Muscle of leg (tissue), 16 donors: Measurements from ENCODE around the gene CCDC180. TPM values are rescaled to one million over a fixed set of nuclear protein-coding genes. Genes with fewer than 3 reads are reported as not detected.
A peak's percentile ranks its signal among the peaks of the same experiment; 100 is the strongest.
"Not testable (repeated sequence)": the region's sequence is repeated elsewhere in the genome, so short reads cannot be mapped to it uniquely, and the experiment has no call there.

ENCODE experiments used
- DNase-seq: peaks from one replicate; pipeline ENCODE4 v3.0.0; 2013
- H3K27ac ChIP-seq: one replicate; pipeline ENCODE4 v1.5.1; 2013; ENCODE audit warnings: mild to moderate bottlenecking, low read length, control low read depth
- H3K27me3 ChIP-seq: one replicate; pipeline ENCODE4 v1.6.1; 2013; ENCODE audit warnings: low read length; ENCODE audit not compliant: control insufficient read depth, insufficient read depth
- H3K36me3 ChIP-seq: one replicate; pipeline ENCODE4 v1.6.1; 2013; ENCODE audit warnings: low read length; ENCODE audit not compliant: control insufficient read depth, insufficient read depth
- H3K4me1 ChIP-seq: one replicate; pipeline ENCODE4 v1.6.1; 2013; ENCODE audit warnings: low read length; ENCODE audit not compliant: control insufficient read depth, insufficient read depth
- H3K4me3 ChIP-seq: one replicate; pipeline ENCODE4 v1.5.1; 2013; ENCODE audit warnings: low read length, control low read depth
- H3K9me3 ChIP-seq: replicated peaks from 2 replicates; pipeline ENCODE4 v1.6.1; 2013; ENCODE audit warnings: low read depth, low read length; ENCODE audit not compliant: control insufficient read depth
- WGBS: methylation state at CpG from one replicate; pipeline ENCODE4 v1.1.5; 2013; ENCODE audit warnings: missing lambda C conversion rate; ENCODE audit not compliant: insufficient coverage; 5-methylcytosine and 5-hydroxymethylcytosine counted together
- long read RNA-seq, 11 donors: transcript quantifications; one replicate each; lab custom pipeline, GENCODE V29; 2026
- polyA plus RNA-seq, 8 donors: library from polyadenylated mRNA; unstranded; fragments of 120-200 nt; gene quantifications; one replicate each; pipeline versions ENCODE4 v1.2.1 to v1.2.3, GENCODE V29; 2013; ENCODE audit warnings: inconsistent platforms in 1 of 8, low replicate concordance in 1 of 8; ENCODE audit not compliant: insufficient read length in 8 of 8, insufficient read depth in 1 of 8
- total RNA-seq: library from RNA; stranded (reverse); fragments of 120-200 nt; gene quantifications from one replicate; pipeline ENCODE4 v1.2.4, GENCODE V29; 2013

Gene CCDC180
- total RNA-seq = 7.4 TPM
- polyA plus RNA-seq = 10 to 100 TPM in 3 of 8 donors, 1 to 10 TPM in 5; 4.5 to 16.0 (median 8.2) TPM
- long read RNA-seq, donor 1, partial matches to known transcripts = 0 of 1 reads
- long read RNA-seq, donor 1, other reads (novel, unspliced or antisense) = 0 of 1 reads
- long read RNA-seq, donor 2 = 0 reads
- long read RNA-seq, donor 3 = 0 reads
- long read RNA-seq, donor 4, partial matches to known transcripts = 0 of 1 reads
- long read RNA-seq, donor 4, other reads (novel, unspliced or antisense) = 0 of 1 reads
- long read RNA-seq, donor 5, partial matches to known transcripts = 0 of 2 reads
- long read RNA-seq, donor 5, other reads (novel, unspliced or antisense) = 0 of 2 reads
- long read RNA-seq, donor 6, partial matches to known transcripts = 0 of 2 reads
- long read RNA-seq, donor 6, other reads (novel, unspliced or antisense) = 0 of 2 reads
- long read RNA-seq, donor 7 = 0 reads
- long read RNA-seq, donor 8, partial matches to known transcripts = 0 of 1 reads
- long read RNA-seq, donor 8, other reads (novel, unspliced or antisense) = 0 of 1 reads
- long read RNA-seq, donor 9 = 0 reads
- long read RNA-seq, donor 10 = 0 reads
- long read RNA-seq, donor 11 = 0 reads

DNA sequence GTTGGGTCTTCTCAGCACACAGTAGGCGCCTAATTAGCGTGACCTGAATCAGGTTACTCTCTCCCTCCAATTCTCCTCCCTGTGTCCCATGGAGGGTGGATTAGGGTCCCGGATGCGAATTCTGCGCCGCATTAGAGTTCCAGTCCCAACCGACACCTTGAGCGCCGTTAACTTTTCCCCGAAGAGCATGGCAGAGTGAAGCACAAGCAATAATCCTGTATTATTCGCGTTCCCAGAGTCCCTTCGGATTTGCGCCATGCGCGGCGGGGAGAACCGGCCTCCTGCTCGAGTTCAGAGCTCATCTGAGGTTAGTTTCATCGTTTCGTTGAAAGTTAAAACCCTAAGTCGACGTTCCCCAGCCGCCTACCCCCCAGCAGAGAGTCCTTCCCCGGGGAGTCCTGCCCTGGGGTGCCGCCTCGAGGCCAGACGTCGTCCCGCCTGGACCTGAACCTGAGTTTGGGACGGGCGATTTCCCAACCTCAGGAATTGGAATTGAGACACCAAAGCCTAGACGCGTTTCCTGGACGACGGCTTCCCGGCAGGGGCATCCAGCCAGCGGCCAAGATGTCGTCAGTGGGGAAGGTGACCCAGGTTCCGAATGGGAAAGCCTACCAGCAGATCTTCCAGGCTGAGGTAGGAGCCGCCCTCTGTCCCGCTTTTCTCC is at the start of gene CCDC180:
Gene CCDC180 (plus strand): TSS at position 160 of the 664 bp plus-strand sequence. CDS start 405 bp downstream, at position 565.
- Histone ChIP-seq H3K27ac (peak within 1 kb of the TSS; percentile 82), H3K36me3 (peaks cover 27% of the 10 kb centered on the region), H3K4me1 (peaks cover 16% of the 10 kb centered on the region), H3K27me3 (peaks cover 4% of the 10 kb centered on the region), H3K4me3 (peak within 1 kb of the TSS; percentile 24), H3K9me3 (peaks cover 2% of the 10 kb centered on the region)
- peak; percentile 69 for DNase-seq
- WGBS = 10% methylated on average over 28 of the region's 42 CpGs

- not testable (repeated sequence) for H3K4me1 ChIP-seq, H3K27ac ChIP-seq, H3K9me3 ChIP-seq, H3K36me3 ChIP-seq, H3K4me3 ChIP-seq, DNase-seq, H3K27me3 ChIP-seq
- WGBS = 100% methylated on average over 1 of the region's 4 CpGs
Observed at GRCh38 chr9:97259834-97260514, 47.5 kb upstream of the CCDC180 start.

GRCh38 chr9:97271292-97271691 is 36.2 kb upstream of the CCDC180 start:
- H3K36me3 ChIP-seq = no peaks in the 10 kb centered on the region
- H3K4me3 ChIP-seq = no peak overlapping the region
- H3K27me3 ChIP-seq = no peaks in the 10 kb centered on the region
- no peak overlapping the region for H3K27ac ChIP-seq
- WGBS = 71% methylated on average over 7 of the region's 29 CpGs
- DNase-seq = no peak
- H3K4me1 ChIP-seq = no peaks in the 10 kb centered on the region
- H3K9me3 ChIP-seq = no peaks in the 10 kb centered on the region

- H3K4me1 ChIP-seq = no peaks in the 10 kb centered on the region
- no peak for DNase-seq
- no peak overlapping the region for H3K4me3 ChIP-seq
- no peaks in the 10 kb centered on the region for H3K27me3 ChIP-seq
- H3K36me3 ChIP-seq = peaks cover under 1% of the 10 kb centered on the region
- no peak overlapping the region for H3K27ac ChIP-seq
- WGBS = no CpG with 5 or more reads among the region's 4 CpGs
- H3K9me3 ChIP-seq = no peaks in the 10 kb centered on the region
Observed at GRCh38 chr9:97272072-97272471, 35.4 kb upstream of the CCDC180 start.

GRCh38 chr9:97276310-97276852 is 31.1 kb upstream of the CCDC180 start:
- Histone ChIP-seq H3K36me3 (peaks cover 35% of the 10 kb centered on the region), H3K9me3 (no peaks in the 10 kb centered on the region), H3K27me3 (no peaks in the 10 kb centered on the region), H3K4me3 (no peak overlapping the region), H3K27ac (no peak overlapping the region), H3K4me1 (no peaks in the 10 kb centered on the region)
- no peak for DNase-seq
- 51% methylated on average over 5 of the region's 6 CpGs for WGBS

GRCh38 chr9:97277953-97278352 is 29.5 kb upstream of the CCDC180 start:
- peaks cover 38% of the 10 kb centered on the region for H3K36me3 ChIP-seq
- DNase-seq = no peak
- WGBS = 100% methylated on average over 4 of the region's 7 CpGs
- no peak overlapping the region for H3K4me3 ChIP-seq
- H3K9me3 ChIP-seq = no peaks in the 10 kb centered on the region
- no peak overlapping the region for H3K27ac ChIP-seq
- H3K4me1 ChIP-seq = no peaks in the 10 kb centered on the region
- H3K27me3 ChIP-seq = no peaks in the 10 kb centered on the region

GRCh38 chr9:97280755-97281330 is 26.6 kb upstream of the CCDC180 start:
- H3K27ac ChIP-seq = no peak overlapping the region
- peaks cover 4% of the 10 kb centered on the region for H3K9me3 ChIP-seq
- no peaks in the 10 kb centered on the region for H3K4me1 ChIP-seq
- 96% methylated on average over 3 of the region's 3 CpGs for WGBS
- no peaks in the 10 kb centered on the region for H3K27me3 ChIP-seq
- no peak overlapping the region for H3K4me3 ChIP-seq
- peaks cover 44% of the 10 kb centered on the region for H3K36me3 ChIP-seq
- DNase-seq = no peak

- H3K4me1 ChIP-seq = no peaks in the 10 kb centered on the region
- DNase-seq = no peak
Observed at GRCh38 chr9:97283768-97284167, 23.7 kb upstream of the CCDC180 start.

GRCh38 chr9:97284798-97285197 is 22.7 kb upstream of the CCDC180 start:
- Histone ChIP-seq H3K4me1 (no peaks in the 10 kb centered on the region), H3K27ac (no peak overlapping the region), H3K36me3 (peaks cover 38% of the 10 kb centered on the region), H3K27me3 (no peaks in the 10 kb centered on the region), H3K4me3 (no peak overlapping the region), H3K9me3 (peaks cover 4% of the 10 kb centered on the region)
- no CpG with 5 or more reads among the region's 2 CpGs for WGBS
- DNase-seq = no peak

More at GRCh38 chr9:97283768-97284167, 23.7 kb upstream of the CCDC180 start:
- no peak overlapping the region for H3K4me3 ChIP-seq
- peaks cover 37% of the 10 kb centered on the region for H3K36me3 ChIP-seq
- H3K27ac ChIP-seq = no peak overlapping the region
- H3K27me3 ChIP-seq = no peaks in the 10 kb centered on the region
- H3K9me3 ChIP-seq = peaks cover 4% of the 10 kb centered on the region
